Placental pericyte (primary cell): ENCODE measurements around the gene FAM177B. TPM values are rescaled to one million over a fixed set of nuclear protein-coding genes. Genes with fewer than 3 reads are reported as not detected.

Source experiments
- total RNA-seq: library from RNA; depleted of rRNA; stranded (reverse); fragments of >200 nt; gene quantifications from 2 replicates; pipeline ENCODE4 v1.2.3, GENCODE V29; 2012

Gene FAM177B
- 0.29 TPM in 1 of 2 replicates, not detected in the other for total RNA-seq

DNA sequence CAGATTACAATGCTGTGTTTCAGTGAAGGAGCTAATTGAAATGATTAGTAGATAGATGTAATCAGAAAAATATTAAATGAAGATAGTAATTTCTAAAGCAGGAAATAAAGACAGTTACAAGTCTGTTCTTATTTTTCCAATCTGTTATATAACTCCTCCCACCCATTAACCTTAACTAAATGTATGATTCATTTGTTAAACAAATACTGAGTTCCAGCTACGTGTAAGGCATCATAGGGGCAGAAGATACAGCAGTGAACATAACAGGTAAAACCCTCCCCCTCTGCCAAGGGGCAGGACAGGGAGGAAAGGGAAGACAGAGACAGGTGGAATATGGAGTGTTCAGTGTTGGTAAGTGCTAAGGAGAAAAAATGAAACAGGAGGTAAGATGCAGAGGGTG, at the start of gene FAM177B:
Gene FAM177B, plus strand, starts transcription at position 231 of the 400 bp plus-strand sequence. CDS start 9,344 bp downstream, outside the sequence.

DNA sequence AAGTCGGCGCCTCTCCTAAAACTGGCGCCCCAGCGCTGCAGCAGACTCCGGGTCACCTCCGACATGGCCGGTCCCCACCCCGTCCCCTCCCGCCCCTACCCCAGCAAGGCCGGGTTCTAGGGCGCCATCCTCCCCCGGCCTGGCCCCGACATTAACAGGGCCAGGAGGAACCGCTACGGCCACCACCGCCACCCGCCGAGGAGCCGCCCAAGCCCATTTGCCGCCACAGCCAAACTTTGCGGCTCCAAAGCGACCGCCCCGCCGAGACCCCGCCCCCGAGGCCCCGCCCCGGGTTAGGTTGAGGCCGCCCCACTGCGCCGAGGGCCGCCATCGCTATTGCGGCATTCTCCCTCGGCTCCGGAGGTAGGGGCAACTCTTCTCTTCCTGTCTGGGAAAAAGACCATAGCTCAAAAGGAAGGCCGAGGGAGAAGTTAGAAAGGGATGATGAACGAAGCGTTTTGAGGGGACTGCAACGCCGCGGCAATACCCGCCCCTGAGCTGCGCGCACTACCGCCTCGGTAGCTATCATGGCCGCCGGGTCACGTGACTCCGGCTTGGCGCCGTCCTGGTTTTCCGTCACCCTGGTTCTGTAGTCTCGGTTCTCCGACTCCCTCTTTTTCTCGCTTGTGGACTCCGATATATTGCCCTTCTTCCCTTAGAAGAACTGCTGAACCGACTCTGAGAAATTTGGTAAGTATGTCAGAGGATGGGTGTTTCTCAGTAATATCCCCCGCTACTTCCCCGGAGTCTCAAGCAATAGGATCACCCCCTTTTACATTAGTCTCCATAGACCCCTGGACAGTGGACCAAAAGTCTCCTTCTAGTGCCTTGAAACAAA, 24.5 kb upstream of the FAM177B start, which contains the start of the genes AIDA and BROX:
Gene AIDA, minus strand, starts transcription at position 239 of the 838 bp plus-strand sequence. Its CDS starts 174 bp downstream, at position 65.
Gene BROX, plus strand, starts transcription at position 312 of the 838 bp plus-strand sequence. CDS start 3,136 bp downstream, outside the sequence.

Other genes starting within 250 kb of the FAM177B start
- gene HHIPL2, start 189.1 kb upstream of the FAM177B start, total RNA-seq: 0.44 TPM in 1 of 2 replicates, not detected in the other
- gene TAF1A, start 147.3 kb upstream of the FAM177B start, total RNA-seq: 9.8 and 13.0 TPM in 2 replicates
- gene MIA3, start 119.1 kb upstream of the FAM177B start, total RNA-seq: 46.8 and 86.7 TPM in 2 replicates
- 40.9 and 78.9 TPM in 2 replicates for gene AIDA, start 24.7 kb upstream of the FAM177B start, total RNA-seq
- gene BROX, start 24.6 kb upstream of the FAM177B start, total RNA-seq: 56.2 and 84.6 TPM in 2 replicates
- 4.2 and 5.5 TPM in 2 replicates for gene DISP1, start 77.8 kb downstream of the FAM177B start, total RNA-seq